Astrocyte (in vitro differentiated cells and primary cell): ENCODE data around the gene PAK6.

Source experiments
- EZH2 ChIP-seq: IDR thresholded peaks from 2 replicates; pipeline ENCODE4 v1.6.1; 2012; ENCODE audit warnings: mild to moderate bottlenecking, low read length, inconsistent platforms; ENCODE audit not compliant: insufficient read depth
- TF ChIP-seq, protein P1 (sequence below): IDR thresholded peaks from 2 replicates; pipeline ENCODE4 v1.5.1; 2011; ENCODE audit warnings: low read depth, mild to moderate bottlenecking, inconsistent platforms, low read length, moderate library complexity; ENCODE audit not compliant: insufficient read depth

DNA sequence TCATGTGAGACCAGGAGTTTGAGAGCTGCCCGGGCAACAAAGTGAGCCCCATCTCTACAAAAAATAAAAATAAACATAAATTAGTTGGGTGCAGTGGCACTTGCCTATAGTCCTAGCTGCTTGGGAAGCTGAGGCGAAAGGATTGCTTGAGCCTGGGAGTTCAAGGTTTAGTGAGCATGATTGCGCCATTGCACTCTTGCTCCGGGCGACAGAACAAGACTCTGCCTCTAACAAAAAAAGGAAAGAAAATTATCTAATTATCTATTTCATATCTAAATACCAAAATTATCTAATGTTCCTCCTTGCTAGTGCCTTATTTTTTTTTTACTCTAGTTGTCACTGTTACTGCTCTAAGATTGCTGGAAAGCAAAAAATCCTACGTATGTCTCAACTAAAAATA is 16.7 kb upstream of the PAK6 start:
- TF ChIP-seq, protein P1, sequence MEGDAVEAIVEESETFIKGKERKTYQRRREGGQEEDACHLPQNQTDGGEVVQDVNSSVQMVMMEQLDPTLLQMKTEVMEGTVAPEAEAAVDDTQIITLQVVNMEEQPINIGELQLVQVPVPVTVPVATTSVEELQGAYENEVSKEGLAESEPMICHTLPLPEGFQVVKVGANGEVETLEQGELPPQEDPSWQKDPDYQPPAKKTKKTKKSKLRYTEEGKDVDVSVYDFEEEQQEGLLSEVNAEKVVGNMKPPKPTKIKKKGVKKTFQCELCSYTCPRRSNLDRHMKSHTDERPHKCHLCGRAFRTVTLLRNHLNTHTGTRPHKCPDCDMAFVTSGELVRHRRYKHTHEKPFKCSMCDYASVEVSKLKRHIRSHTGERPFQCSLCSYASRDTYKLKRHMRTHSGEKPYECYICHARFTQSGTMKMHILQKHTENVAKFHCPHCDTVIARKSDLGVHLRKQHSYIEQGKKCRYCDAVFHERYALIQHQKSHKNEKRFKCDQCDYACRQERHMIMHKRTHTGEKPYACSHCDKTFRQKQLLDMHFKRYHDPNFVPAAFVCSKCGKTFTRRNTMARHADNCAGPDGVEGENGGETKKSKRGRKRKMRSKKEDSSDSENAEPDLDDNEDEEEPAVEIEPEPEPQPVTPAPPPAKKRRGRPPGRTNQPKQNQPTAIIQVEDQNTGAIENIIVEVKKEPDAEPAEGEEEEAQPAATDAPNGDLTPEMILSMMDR, result no peak
- TF ChIP-seq EZH2, result no peak
